Stimulated activated CD4-positive, alpha-beta T cell treated with anti-CD3 and anti-CD28 coated beads, Interleukin-2, amount 100 ng/mL, for 4 hours (primary cell): ENCODE measurements around the gene ARHGEF40.

Experiments
- DNase-seq: peaks from one replicate; pipeline ENCODE4 v3.0.0-alpha.2; 2020; ENCODE audit warnings: low read depth

ARHGEF40 gene

GRCh38 chr14:21083565-21084325 lies 13.6 kb downstream of the ARHGEF40 start:
- DNase-seq = no peak

DNA sequence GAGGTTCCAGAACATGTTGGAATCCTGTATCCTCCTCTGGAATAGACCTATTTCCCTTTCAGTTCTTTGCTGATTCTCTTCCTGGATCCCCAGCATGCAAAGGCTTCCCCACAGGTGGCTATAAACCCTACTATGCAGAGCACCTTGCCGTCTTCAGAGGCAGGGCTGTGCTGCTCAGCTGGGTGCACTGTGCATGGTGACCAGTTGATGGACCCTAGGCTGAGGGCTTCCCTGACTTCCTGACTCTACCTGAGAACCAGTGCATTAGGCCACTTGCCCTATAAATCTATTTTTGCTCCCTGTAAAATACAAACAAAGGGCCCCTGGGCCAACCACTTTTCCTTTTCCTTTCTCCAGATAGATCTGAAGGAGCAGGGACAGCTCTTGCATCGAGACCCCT lies 14.3 kb downstream of the ARHGEF40 start:
- no peak for DNase-seq

- no peak for DNase-seq
Observed at GRCh38 chr14:21084998-21085853, 15.1 kb downstream of the ARHGEF40 start.

GRCh38 chr14:21086908-21087293 lies 16.8 kb downstream of the ARHGEF40 start:
- no peak for DNase-seq

GRCh38 chr14:21087294-21088091 lies 17.4 kb downstream of the ARHGEF40 start:
- DNase-seq = no peak

- DNase-seq = no peak
Observed at GRCh38 chr14:21088687-21089086, 18.6 kb downstream of the ARHGEF40 start.

GRCh38 chr14:21089271-21089670 lies 19.2 kb downstream of the ARHGEF40 start:
- DNase-seq = no peak

DNA sequence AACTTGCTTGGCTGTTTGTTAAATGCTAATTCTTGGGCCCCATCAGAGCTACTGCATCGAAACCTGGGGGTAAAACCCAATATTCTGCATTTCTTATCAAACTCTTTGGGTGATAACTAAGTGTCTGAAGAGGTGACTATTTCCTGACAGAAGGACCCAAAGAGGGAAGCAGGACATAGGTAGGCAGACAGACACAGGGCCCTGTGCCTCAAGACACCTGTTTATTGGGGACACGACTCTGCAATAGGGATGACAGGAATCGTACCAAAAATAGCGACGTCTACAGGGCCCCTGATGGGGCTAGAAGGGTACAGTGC lies 19.7 kb downstream of the ARHGEF40 start:
- no peak for DNase-seq

GRCh38 chr14:21090194-21090939 lies 20.3 kb downstream of the ARHGEF40 start:
- no peak for DNase-seq

DNA sequence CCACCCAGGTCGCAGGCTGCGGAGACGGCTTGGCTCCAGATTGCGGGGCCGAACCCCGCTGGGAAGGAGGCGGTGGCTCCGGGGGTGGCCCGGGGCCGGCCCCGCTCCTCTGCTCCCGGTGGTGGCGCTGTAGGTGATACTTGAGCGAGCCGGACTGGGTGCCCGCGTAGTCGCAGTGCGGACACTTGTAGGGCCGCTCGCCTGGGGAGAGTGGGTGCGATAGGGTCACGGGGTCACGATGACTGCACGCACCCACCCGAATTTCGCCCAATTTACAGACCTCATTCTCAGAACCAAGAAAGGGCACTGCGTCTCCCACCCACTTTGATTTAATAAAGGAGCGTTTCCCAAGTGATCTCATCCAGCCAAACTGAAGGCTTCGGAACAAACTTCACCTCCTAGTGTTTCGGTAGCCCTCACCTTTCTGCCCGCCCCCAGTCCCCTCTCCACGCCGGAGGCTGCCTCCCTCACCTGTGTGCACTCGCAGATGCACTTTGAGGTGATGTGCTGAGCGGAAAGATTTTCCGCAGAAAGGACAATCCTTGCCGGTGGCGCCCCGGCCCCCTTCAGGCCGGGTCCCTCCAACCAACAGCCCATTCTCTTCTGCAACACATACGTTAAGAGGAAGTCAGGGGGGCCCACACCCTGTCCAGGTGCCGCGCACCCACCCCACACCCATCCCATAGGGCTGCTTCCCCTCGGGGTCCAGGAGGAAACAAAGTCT lies 21.0 kb downstream of the ARHGEF40 start:
- no peak for DNase-seq

- DNase-seq = no peak
Observed at GRCh38 chr14:21091821-21092272, 21.7 kb downstream of the ARHGEF40 start.

DNA sequence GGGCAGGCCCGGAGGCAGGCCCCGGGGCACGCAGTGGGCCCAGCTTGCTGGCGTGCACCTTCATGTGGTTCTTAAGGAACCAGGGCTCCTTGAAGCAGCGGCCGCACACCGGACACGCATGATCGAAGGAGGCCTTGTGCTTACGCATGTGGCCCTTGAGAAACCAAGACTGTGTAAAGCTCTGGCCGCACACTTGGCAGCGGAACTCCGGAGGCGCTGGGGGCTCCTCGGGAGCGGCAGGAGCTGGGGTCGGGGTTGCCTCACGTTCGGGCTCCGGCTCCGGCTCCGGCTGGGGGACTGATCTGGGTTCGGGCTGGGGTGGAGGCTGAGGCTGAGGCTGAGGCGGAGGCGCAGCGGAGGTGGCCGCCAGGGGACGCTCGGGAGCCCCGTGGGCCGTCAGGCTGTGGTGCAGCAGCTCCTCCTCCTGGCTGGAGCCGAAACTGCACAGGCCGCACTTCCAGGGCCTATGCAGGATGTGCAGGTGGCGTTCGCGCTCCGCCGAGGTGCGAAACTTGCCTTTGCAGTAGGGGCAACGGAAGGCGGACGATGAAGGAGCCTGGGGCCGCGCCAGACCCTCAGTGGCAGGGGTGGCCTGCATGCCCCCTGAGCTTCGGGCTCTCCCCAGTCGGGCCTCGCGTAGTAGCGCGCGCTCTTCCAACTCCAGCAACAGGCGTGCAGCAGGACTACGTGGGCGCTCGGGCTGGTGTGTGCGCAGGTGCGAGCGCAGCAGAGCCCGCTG lies 22.3 kb downstream of the ARHGEF40 start:
- DNase-seq = peak; percentile 82

GRCh38 chr14:21093018-21093417 lies 22.9 kb downstream of the ARHGEF40 start:
- DNase-seq = no peak

DNA sequence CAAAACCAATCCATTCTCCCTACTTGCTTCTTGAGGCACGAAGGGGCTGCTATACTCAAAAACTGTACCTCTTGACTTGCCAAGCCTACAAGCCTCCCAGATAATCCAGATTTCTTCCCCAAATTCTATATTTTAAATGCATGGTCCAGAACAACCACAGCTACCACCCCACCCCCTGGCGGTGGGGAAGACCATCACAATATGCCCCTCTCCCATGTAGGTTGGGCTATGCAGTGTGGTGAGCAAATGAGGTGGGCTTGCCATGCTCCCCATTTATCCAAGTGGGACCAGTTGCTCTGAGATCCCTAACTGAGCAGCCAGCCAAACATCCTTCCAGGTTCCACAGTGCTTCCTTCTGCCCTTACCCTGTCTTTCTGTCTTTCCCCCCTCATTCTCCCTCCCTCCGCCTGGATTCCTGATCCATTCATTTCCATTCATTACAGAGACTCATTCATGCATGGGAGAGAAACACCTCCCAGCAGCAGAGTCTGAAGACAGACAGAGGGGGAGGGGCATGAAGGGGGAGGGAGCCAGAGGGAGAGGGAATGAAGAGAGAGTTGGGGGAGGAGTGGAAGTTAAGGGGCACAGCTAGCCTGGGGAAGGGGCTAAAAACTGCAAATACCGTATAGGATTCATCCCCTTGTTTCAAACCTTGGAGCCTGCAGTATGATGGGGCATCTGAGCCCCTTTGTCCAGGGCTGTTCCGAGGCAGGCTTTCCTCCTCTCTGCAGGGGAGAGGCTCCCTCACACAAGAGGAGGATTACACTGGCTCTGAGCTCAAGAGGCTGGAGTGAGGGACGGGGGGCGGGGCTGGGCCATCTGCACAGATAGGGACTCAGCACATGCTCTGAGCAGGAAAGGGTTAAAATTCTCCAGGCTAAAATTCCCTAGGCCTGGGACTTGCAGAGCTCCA lies 23.9 kb downstream of the ARHGEF40 start:
- DNase-seq = no peak

DNA sequence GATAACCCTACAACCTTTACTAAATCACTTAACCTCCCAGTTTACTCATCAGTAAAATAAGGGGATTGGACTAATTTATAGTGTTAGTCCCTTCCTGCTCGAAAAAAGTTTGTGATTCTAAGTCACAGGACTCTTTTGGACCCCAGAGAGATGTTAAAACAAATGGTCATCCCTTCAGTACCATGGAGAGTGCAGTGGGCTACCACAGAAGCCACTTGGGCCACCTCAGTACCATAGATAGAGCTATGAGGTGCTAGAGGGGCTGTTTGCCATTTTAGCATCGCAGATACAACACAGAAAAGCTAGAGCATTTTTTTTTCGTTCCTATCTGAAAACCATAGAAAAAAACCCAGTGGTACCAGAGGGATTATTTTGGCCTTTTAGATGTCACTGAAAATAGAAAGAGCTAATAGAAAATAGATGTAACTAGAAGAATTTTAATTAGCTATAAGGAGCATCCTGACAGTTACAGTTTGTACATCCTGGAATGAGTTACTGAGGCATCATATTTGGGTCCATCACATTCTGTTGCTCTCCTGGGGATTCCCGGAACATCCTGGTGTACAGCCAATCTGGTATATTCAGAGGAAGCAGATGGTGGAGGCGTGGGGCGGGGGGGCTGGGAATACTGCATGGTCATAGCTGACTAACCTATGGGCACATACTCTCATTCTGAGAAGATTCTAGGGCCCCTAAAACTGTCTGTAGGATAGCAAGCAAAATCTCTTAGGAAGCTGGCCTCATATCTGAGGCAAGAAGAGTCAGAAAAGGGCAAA lies 25.5 kb downstream of the ARHGEF40 start:
- no peak for DNase-seq

- DNase-seq = no peak
Observed at GRCh38 chr14:21096438-21096837, 26.3 kb downstream of the ARHGEF40 start.

GRCh38 chr14:21096978-21097635 lies 27.0 kb downstream of the ARHGEF40 start:
- no peak for DNase-seq

- no peak for DNase-seq
Observed at GRCh38 chr14:21097636-21098075, 27.6 kb downstream of the ARHGEF40 start.
